IMR-90 (cell line): ENCODE data around the gene SF3A2. TPM values are rescaled to one million over a fixed set of nuclear protein-coding genes. Genes with fewer than 3 reads are reported as not detected.

ENCODE experiments used
- ATAC-seq: fragments of 200-7000 bp; cut with Tn5 transposase; 2 replicates; pipeline ENCODE4 v1.9.1; 2020; ENCODE audit warnings: low read depth, mild to moderate bottlenecking, moderate library complexity
- BruUV-seq: library from RNA; stranded (reverse); fragments of 400-500 nt; replicated peaks from 2 replicates; lab custom pipeline; 2021; lab: Mats Ljungman, UMichigan
- CTCF ChIA-PET: fragments of 300-600 bp; formaldehyde crosslinking; extraction: SDS; loops from one replicate; lab custom pipeline; 2021; ENCODE audit warnings: antibody characterized with exemption; lab: Yijun Ruan, JAX
- POLR2A ChIA-PET: fragments of 300-600 bp; sonication (Branson Sonifier 250); formaldehyde crosslinking; loops from one replicate; lab custom pipeline; 2022; ENCODE audit warnings: antibody characterized with exemption; ENCODE audit not compliant: unreplicated experiment; lab: Charles Lee
- DNase-seq: peaks from one replicate; pipeline ENCODE4 v3.0.0; 2013
- H2AFZ ChIP-seq: replicated peaks from 2 replicates; pipeline ENCODE3; 2013; ENCODE audit warnings: low read length, mild to moderate bottlenecking; ENCODE audit not compliant: poor library complexity
- H2AK5ac ChIP-seq: 2 replicates; pipeline ENCODE4 v1.6.1; 2013; ENCODE audit warnings: low read depth, low read length, inconsistent platforms
- H2AK9ac ChIP-seq: replicated peaks from 2 replicates; pipeline ENCODE3; 2013; ENCODE audit warnings: mild to moderate bottlenecking, low read depth, low read length, moderate library complexity; ENCODE audit not compliant: poor library complexity
- H2BK120ac ChIP-seq: 2 replicates; pipeline ENCODE4 v1.6.1; 2013; ENCODE audit warnings: low read depth, low read length, inconsistent platforms
- H2BK15ac ChIP-seq: 3 replicates; pipeline ENCODE4 v1.6.1; 2013; ENCODE audit warnings: low read depth, low read length, inconsistent platforms
- H2BK20ac ChIP-seq: 2 replicates; pipeline ENCODE4 v1.6.1; 2013; ENCODE audit warnings: low read depth, mild to moderate bottlenecking, inconsistent platforms, low read length, moderate library complexity
- H2BK5ac ChIP-seq: 2 replicates; pipeline ENCODE4 v1.6.1; 2013; ENCODE audit warnings: mild to moderate bottlenecking, low read depth, low read length, inconsistent platforms; ENCODE audit not compliant: poor library complexity, severe bottlenecking
- H3K14ac ChIP-seq: replicated peaks from 2 replicates; pipeline ENCODE4 v1.6.1; 2013; ENCODE audit warnings: low read depth, low read length, inconsistent platforms
- H3K18ac ChIP-seq: 2 replicates; pipeline ENCODE4 v1.6.1; 2013; ENCODE audit warnings: low read depth, low read length, control low read depth
- H3K23ac ChIP-seq: 2 replicates; pipeline ENCODE4 v1.6.1; 2013; ENCODE audit warnings: low read depth, low read length, inconsistent platforms
- H3K27ac ChIP-seq: 2 replicates; pipeline ENCODE4 v1.5.1; 2013; ENCODE audit warnings: mild to moderate bottlenecking, control low read depth, low read length; ENCODE audit not compliant: insufficient read depth
- H3K27me3 ChIP-seq: 2 replicates; pipeline ENCODE4 v1.6.1; 2013; ENCODE audit warnings: low read length; ENCODE audit not compliant: control insufficient read depth, insufficient read depth
- H3K36me3 ChIP-seq: 2 replicates; pipeline ENCODE4 v1.6.1; 2013; ENCODE audit warnings: low read length, mixed read lengths; ENCODE audit not compliant: control insufficient read depth, insufficient read depth
- H3K4ac ChIP-seq: 2 replicates; pipeline ENCODE4 v1.6.1; 2013; ENCODE audit warnings: low read depth, low read length, inconsistent platforms
- H3K4me1 ChIP-seq: 2 replicates; pipeline ENCODE4 v1.6.1; 2013; ENCODE audit warnings: low read length, mixed read lengths; ENCODE audit not compliant: control insufficient read depth, insufficient read depth
- H3K4me2 ChIP-seq: 2 replicates; pipeline ENCODE4 v1.6.1; 2013; ENCODE audit warnings: low read depth, mild to moderate bottlenecking, control low read depth, low read length, moderate library complexity
- H3K4me3 ChIP-seq: 2 replicates; pipeline ENCODE4 v1.5.1; 2013; ENCODE audit warnings: low read depth, mild to moderate bottlenecking, control low read depth, low read length, moderate library complexity; ENCODE audit not compliant: insufficient read depth
- H3K56ac ChIP-seq: 2 replicates; pipeline ENCODE4 v1.6.1; 2013; ENCODE audit warnings: low read length, inconsistent platforms; ENCODE audit not compliant: insufficient read depth; ENCODE audit errors: extremely low read depth
- H3K79me1 ChIP-seq, 2 experiments: 2 replicates each; pipeline ENCODE4 v1.6.1; 2013; ENCODE audit warnings: low read length in 2 of 2, inconsistent platforms in 1 of 2, low read depth in 1 of 2
- H3K9ac ChIP-seq: 2 replicates; pipeline ENCODE4 v1.6.1; 2013; ENCODE audit warnings: low read depth, low read length, control low read depth
- H3K9me1 ChIP-seq: 2 replicates; pipeline ENCODE4 v1.6.1; 2013; ENCODE audit warnings: low read length, inconsistent platforms; ENCODE audit not compliant: insufficient read depth
- H3K9me3 ChIP-seq: 2 replicates; pipeline ENCODE4 v1.6.1; 2013; ENCODE audit warnings: low read length; ENCODE audit not compliant: control insufficient read depth, insufficient read depth
- H4K20me1 ChIP-seq: 2 replicates; pipeline ENCODE4 v1.6.1; 2013; ENCODE audit warnings: low read length, inconsistent platforms; ENCODE audit not compliant: insufficient read depth
- H4K5ac ChIP-seq: 2 replicates; pipeline ENCODE4 v1.6.1; 2013; ENCODE audit warnings: mild to moderate bottlenecking, low read depth, low read length, control low read depth
- H4K8ac ChIP-seq, 2 experiments: 2 replicates each; pipeline ENCODE4 v1.6.1; 2013; ENCODE audit warnings: low read depth in 2 of 2, low read length in 2 of 2, control low read depth in 1 of 2, inconsistent platforms in 1 of 2
- H4K91ac ChIP-seq: 2 replicates; pipeline ENCODE4 v1.6.1; 2013; ENCODE audit warnings: low read depth, low read length, inconsistent platforms; ENCODE audit not compliant: insufficient read depth
- BHLHE40 ChIP-seq: fragments of 150-350 bp; IDR thresholded peaks from 2 replicates; pipeline ENCODE4 v1.6.1; 2016; ENCODE audit warnings: mild to moderate bottlenecking, low read depth, low read length
- CEBPB ChIP-seq: IDR thresholded peaks from 2 replicates; pipeline ENCODE4 v1.6.1; 2012; ENCODE audit warnings: low read depth, low read length, improper control_type of control experiment
- CHD1 ChIP-seq: IDR thresholded peaks from 2 replicates; pipeline ENCODE4 v1.6.1; 2012; ENCODE audit warnings: low read depth, low read length, improper control_type of control experiment
- CTCF ChIP-seq: conservative IDR thresholded peaks from 2 replicates; pipeline ENCODE4 v1.5.1; 2012; ENCODE audit warnings: mild to moderate bottlenecking, low read depth, low read length, improper control_type of control experiment
- FOS ChIP-seq: fragments of 150-350 bp; IDR thresholded peaks from 2 replicates; pipeline ENCODE4 v1.6.1; 2016; ENCODE audit warnings: low read depth, low read length
- MAFK ChIP-seq: IDR thresholded peaks from 2 replicates; pipeline ENCODE4 v1.6.1; 2012; ENCODE audit warnings: low read depth, low read length, improper control_type of control experiment
- MAZ ChIP-seq: IDR thresholded peaks from 2 replicates; pipeline ENCODE4 v1.6.1; 2012; ENCODE audit warnings: low read depth, mild to moderate bottlenecking, low read length, improper control_type of control experiment, moderate library complexity, borderline replicate concordance
- MXI1 ChIP-seq: IDR thresholded peaks from 2 replicates; pipeline ENCODE4 v1.6.1; 2012; ENCODE audit warnings: low read depth, mild to moderate bottlenecking, low read length, moderate library complexity, borderline replicate concordance
- POLR2A ChIP-seq: IDR thresholded peaks from 2 replicates; pipeline ENCODE4 v1.6.1; 2012; ENCODE audit warnings: mild to moderate bottlenecking, low read depth, low read length
- RAD21 ChIP-seq: IDR thresholded peaks from 2 replicates; pipeline ENCODE4 v1.6.1; 2012; ENCODE audit warnings: low read length, improper control_type of control experiment
- RCOR1 ChIP-seq: IDR thresholded peaks from 2 replicates; pipeline ENCODE4 v1.6.1; 2012; ENCODE audit warnings: mild to moderate bottlenecking, low read length, improper control_type of control experiment; ENCODE audit not compliant: insufficient replicate concordance
- RFX5 ChIP-seq: IDR thresholded peaks from 2 replicates; pipeline ENCODE4 v1.8.0; 2012; ENCODE audit warnings: low read depth, mild to moderate bottlenecking, low read length, moderate library complexity
- SMC3 ChIP-seq: fragments of 150-350 bp; IDR thresholded peaks from 2 replicates; pipeline ENCODE4 v1.6.1; 2016; ENCODE audit warnings: low read depth, mild to moderate bottlenecking, antibody characterized with exemption, low read length, moderate library complexity
- USF2 ChIP-seq: fragments of 150-350 bp; IDR thresholded peaks from 2 replicates; pipeline ENCODE4 v1.6.1; 2017; ENCODE audit warnings: mild to moderate bottlenecking, antibody characterized with exemption, low read length, low read depth
- WGBS, 2 experiments: methylation state at CpG; one replicate each; pipeline versions ENCODE4 v1.1.5 to v1.1.7; 2013; ENCODE audit warnings: missing lambda C conversion rate in 2 of 2; ENCODE audit not compliant: insufficient read length in 1 of 2; ENCODE audit errors: extremely low coverage in 2 of 2; 5-methylcytosine and 5-hydroxymethylcytosine counted together
- dilution Hi-C: fragments of 300-500 bp; cut with HindIII; formaldehyde crosslinking; loops from one replicate; pipeline ENCODE4 v1.14.3; 2018; ENCODE audit warnings: low sequenced_read_pairs; ENCODE audit not compliant: unreplicated experiment
- in situ Hi-C: fragments of 300-500 bp; cut with MboI; formaldehyde crosslinking; loops from 3 replicates; pipeline ENCODE4 v1.14.3; 2019; ENCODE audit warnings: low sequenced_read_pairs, inconsistent platforms, mixed read lengths
- intact Hi-C: fragments of 100-400 bp; cut with micrococcal nuclease; formaldehyde crosslinking; loops from 2 replicates; pipeline ENCODE4 v1.10.0; 2022
- polyA plus RNA-seq, 3 experiments: library from polyadenylated mRNA; depleted of rRNA; stranded (reverse); fragments of >200 nt; gene quantifications; 2 replicates each; pipeline ENCODE4 v1.2.3, GENCODE V29; 2012; ENCODE audit warnings: low replicate concordance in 1 of 3
- total RNA-seq: library from RNA; depleted of rRNA; stranded (reverse); fragments of >200 nt; gene quantifications from 2 replicates; pipeline ENCODE4 v1.2.3, GENCODE V29; 2012
- TF ChIP-seq, protein P1 (sequence below): fragments of 150-350 bp; IDR thresholded peaks from 2 replicates; pipeline ENCODE4 v1.6.1; 2016; ENCODE audit warnings: low read depth, mild to moderate bottlenecking, low read length, moderate library complexity, borderline replicate concordance

The SF3A2 gene
- total and polyA plus RNA-seq, 2 of the 4 experiments (the other 2 are of a cell fraction): 4.8 to 34.5 TPM

GRCh38 chr19:2224754-2225349 is 11.8 kb upstream of the SF3A2 start:
- Histone ChIP-seq H2AK9ac (no peak overlapping the region), H2AFZ (no peak overlapping the region), H3K27me3 (no peaks in the 10 kb centered on the region), H4K8ac (no peak overlapping the region), H2BK15ac (no peak overlapping the region), H2BK20ac (no peak overlapping the region), H3K9me1 (no peaks in the 10 kb centered on the region), H3K23ac (no peak overlapping the region), H3K79me1 (peaks cover 13 to 19% of the 10 kb centered on the region in 2 experiments), H4K91ac (no peak overlapping the region), H3K56ac (no peak overlapping the region), H3K4ac (no peak overlapping the region), H2BK120ac (no peak overlapping the region), H3K4me1 (no peaks in the 10 kb centered on the region), H3K9me3 (no peaks in the 10 kb centered on the region), H3K4me3 (no peak overlapping the region), H3K18ac (no peak overlapping the region), H3K27ac (no peak overlapping the region), H3K14ac (no peak overlapping the region), H3K4me2 (no peak overlapping the region), H3K36me3 (peaks cover 74% of the 10 kb centered on the region), H2BK5ac (no peak overlapping the region), H2AK5ac (no peak overlapping the region), H4K5ac (no peak overlapping the region), H4K20me1 (peaks cover 14% of the 10 kb centered on the region; the same call in 1 of the 2 replicates), H3K9ac (no peak overlapping the region)
- ChIA-PET CTCF (no interaction called here), POLR2A (no interaction called here)
- TF ChIP-seq RFX5 (no peak), RAD21 (no peak), RCOR1 (no peak), USF2 (no peak), POLR2A (no peak), MXI1 (no peak), BHLHE40 (no peak), FOS (no peak), MAFK (no peak), MAZ (no peak), CTCF (no peak), CHD1 (no peak), SMC3 (no peak), CEBPB (no peak)
- TF ChIP-seq, protein P1, sequence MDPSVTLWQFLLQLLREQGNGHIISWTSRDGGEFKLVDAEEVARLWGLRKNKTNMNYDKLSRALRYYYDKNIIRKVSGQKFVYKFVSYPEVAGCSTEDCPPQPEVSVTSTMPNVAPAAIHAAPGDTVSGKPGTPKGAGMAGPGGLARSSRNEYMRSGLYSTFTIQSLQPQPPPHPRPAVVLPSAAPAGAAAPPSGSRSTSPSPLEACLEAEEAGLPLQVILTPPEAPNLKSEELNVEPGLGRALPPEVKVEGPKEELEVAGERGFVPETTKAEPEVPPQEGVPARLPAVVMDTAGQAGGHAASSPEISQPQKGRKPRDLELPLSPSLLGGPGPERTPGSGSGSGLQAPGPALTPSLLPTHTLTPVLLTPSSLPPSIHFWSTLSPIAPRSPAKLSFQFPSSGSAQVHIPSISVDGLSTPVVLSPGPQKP: no peak
- ATAC-seq: no peak
- no peak for DNase-seq
- no TSS peak for BruUV-seq
- 85% methylated on average over 7 of the region's 13 CpGs; no CpG with 5 or more reads in 1 of the 2 experiments for WGBS, 2 experiments
- in situ Hi-C loops: no loop called here
- intact Hi-C loops: no loop called here
- dilution Hi-C loops: no loop called here
